HL-60 (cell line): ENCODE measurements around the gene OSBPL10.

Experiments used
- DNase-seq, 2 experiments: peaks; one replicate each; pipeline ENCODE4 v3.0.0-alpha.2; 2010 to 2020; ENCODE audit warnings: low read depth in 1 of 2, low spot score in 1 of 2
- H3K27ac ChIP-seq: fragments of 250-450 bp; sonication (Bioruptor Pico); replicated peaks from 2 replicates; pipeline ENCODE4 v1.5.1; 2020; ENCODE audit warnings: mild to moderate bottlenecking, moderate library complexity
- H3K27me3 ChIP-seq: fragments of 250-450 bp; sonication (Bioruptor Pico); 2 replicates; pipeline ENCODE4 v1.5.1; 2021; ENCODE audit warnings: mild to moderate bottlenecking, moderate library complexity; ENCODE audit not compliant: insufficient read depth, poor library complexity, severe bottlenecking
- H3K4me3 ChIP-seq: replicated peaks from 2 replicates; pipeline ENCODE4 v1.5.1; 2011; ENCODE audit warnings: mild to moderate bottlenecking, control low read depth, low read length; ENCODE audit not compliant: insufficient read depth
- GABPA ChIP-seq: IDR thresholded peaks from 2 replicates; pipeline ENCODE4 v1.6.1; 2012; ENCODE audit warnings: low read depth
- POLR2AphosphoS5 ChIP-seq: IDR thresholded peaks from 2 replicates; pipeline ENCODE4 v1.6.1; 2012; ENCODE audit warnings: low read depth
- SPI1 ChIP-seq: IDR thresholded peaks from 2 replicates; pipeline ENCODE4 v1.6.1; 2012; ENCODE audit warnings: low read depth, mild to moderate bottlenecking, borderline replicate concordance
- TF ChIP-seq, protein P1 (sequence below): IDR thresholded peaks from 2 replicates; pipeline ENCODE4 v1.6.1; 2012; ENCODE audit warnings: low read depth; ENCODE audit not compliant: insufficient replicate concordance
- TF ChIP-seq, protein P2 (sequence below): IDR thresholded peaks from one replicate; pipeline ENCODE4 v1.5.1; 2011; ENCODE audit warnings: low read length, control low read depth, inconsistent platforms; ENCODE audit not compliant: insufficient read depth

Gene OSBPL10

DNA sequence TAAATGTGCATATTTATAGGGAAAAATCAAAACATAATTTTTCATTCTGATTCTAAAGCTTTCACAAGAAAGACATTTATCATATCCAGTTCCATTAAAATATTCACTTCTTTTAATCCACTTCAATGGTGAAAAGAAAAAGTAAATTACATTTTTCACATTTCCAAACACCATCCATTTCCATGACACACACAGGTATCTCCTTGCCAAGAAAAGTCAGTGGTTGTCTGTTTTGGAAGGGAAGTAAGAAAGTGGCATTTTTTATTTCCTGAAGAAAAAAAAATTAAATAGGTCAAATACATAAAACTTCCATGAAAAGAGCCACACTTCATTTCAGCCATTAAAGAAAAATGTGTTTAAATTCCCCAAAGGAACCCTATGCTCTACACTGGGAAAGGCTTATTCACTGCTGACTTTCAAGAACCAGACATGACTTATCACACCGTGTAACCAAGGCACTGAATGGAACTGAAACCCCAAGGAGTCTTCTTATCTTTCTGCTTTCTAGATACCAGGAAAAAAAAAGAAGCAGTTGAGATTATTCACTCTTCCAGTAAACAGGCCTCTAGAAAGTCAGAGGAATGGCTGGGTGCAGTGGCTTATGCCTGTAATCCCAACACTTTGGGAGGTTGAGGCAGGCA, 44.5 kb downstream of the OSBPL10 start:
- TF ChIP-seq, protein P1, sequence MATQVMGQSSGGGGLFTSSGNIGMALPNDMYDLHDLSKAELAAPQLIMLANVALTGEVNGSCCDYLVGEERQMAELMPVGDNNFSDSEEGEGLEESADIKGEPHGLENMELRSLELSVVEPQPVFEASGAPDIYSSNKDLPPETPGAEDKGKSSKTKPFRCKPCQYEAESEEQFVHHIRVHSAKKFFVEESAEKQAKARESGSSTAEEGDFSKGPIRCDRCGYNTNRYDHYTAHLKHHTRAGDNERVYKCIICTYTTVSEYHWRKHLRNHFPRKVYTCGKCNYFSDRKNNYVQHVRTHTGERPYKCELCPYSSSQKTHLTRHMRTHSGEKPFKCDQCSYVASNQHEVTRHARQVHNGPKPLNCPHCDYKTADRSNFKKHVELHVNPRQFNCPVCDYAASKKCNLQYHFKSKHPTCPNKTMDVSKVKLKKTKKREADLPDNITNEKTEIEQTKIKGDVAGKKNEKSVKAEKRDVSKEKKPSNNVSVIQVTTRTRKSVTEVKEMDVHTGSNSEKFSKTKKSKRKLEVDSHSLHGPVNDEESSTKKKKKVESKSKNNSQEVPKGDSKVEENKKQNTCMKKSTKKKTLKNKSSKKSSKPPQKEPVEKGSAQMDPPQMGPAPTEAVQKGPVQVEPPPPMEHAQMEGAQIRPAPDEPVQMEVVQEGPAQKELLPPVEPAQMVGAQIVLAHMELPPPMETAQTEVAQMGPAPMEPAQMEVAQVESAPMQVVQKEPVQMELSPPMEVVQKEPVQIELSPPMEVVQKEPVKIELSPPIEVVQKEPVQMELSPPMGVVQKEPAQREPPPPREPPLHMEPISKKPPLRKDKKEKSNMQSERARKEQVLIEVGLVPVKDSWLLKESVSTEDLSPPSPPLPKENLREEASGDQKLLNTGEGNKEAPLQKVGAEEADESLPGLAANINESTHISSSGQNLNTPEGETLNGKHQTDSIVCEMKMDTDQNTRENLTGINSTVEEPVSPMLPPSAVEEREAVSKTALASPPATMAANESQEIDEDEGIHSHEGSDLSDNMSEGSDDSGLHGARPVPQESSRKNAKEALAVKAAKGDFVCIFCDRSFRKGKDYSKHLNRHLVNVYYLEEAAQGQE = no peak
- TF ChIP-seq SPI1 (no peak), POLR2AphosphoS5 (no peak), GABPA (no peak)
- TF ChIP-seq, protein P2, sequence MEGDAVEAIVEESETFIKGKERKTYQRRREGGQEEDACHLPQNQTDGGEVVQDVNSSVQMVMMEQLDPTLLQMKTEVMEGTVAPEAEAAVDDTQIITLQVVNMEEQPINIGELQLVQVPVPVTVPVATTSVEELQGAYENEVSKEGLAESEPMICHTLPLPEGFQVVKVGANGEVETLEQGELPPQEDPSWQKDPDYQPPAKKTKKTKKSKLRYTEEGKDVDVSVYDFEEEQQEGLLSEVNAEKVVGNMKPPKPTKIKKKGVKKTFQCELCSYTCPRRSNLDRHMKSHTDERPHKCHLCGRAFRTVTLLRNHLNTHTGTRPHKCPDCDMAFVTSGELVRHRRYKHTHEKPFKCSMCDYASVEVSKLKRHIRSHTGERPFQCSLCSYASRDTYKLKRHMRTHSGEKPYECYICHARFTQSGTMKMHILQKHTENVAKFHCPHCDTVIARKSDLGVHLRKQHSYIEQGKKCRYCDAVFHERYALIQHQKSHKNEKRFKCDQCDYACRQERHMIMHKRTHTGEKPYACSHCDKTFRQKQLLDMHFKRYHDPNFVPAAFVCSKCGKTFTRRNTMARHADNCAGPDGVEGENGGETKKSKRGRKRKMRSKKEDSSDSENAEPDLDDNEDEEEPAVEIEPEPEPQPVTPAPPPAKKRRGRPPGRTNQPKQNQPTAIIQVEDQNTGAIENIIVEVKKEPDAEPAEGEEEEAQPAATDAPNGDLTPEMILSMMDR = no peak
- Histone ChIP-seq H3K27ac (no peak overlapping the region), H3K27me3 (no peaks in the 10 kb centered on the region), H3K4me3 (no peak overlapping the region)
- no peak for DNase-seq

DNA sequence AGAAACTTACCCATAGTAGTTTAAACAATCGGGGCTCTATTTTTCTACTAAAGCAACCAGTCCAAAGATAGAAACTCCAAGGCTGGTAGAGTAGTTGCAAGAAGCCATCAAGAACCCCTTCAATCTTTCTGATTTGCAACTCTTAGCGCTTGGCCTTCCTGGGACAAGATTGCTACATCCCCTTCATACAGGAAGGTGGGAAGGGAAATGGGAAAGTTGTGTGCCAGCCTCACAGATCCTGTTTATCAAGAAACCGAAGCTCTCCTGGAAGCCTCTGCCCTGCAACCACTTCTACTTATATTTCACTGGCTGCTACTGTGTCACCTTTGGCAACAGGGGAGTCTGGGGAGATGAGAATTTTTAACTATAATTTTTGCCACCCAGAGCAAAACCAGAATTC, 46.2 kb downstream of the OSBPL10 start:
- Histone ChIP-seq H3K27me3 (no peaks in the 10 kb centered on the region), H3K4me3 (no peak overlapping the region), H3K27ac (no peak overlapping the region)
- DNase-seq = no peak
- TF ChIP-seq GABPA = no peak
- no peak for TF ChIP-seq POLR2AphosphoS5
- no peak for TF ChIP-seq SPI1
- TF ChIP-seq, protein P2 = no peak

DNA sequence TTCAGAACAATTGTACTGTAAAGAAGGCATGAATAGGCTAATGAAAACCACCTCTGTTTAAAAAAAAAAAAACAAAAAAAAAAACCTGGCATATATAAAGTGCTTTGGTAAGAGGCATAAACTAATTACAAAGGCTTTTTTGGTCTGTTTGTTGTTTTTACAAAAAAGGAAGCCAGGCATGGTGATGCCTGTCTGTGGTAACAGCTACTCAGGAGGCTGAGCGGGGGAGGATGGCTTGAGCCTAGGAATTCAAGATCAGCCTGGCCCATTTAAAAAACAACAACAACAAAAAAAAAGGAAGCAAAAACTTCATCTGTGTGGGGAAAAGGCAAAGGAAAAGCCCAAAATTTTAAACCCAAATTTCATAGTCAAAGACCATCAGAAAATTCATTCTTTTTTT, 47.0 kb downstream of the OSBPL10 start:
- H3K4me3 ChIP-seq = no peak overlapping the region
- no peaks in the 10 kb centered on the region for H3K27me3 ChIP-seq
- TF ChIP-seq GABPA (no peak), SPI1 (peak; percentile 58; the same call in 1 of the 2 replicates)
- DNase-seq = peak in 1 of 2 experiments; percentile 36
- no peak overlapping the region for H3K27ac ChIP-seq

DNA sequence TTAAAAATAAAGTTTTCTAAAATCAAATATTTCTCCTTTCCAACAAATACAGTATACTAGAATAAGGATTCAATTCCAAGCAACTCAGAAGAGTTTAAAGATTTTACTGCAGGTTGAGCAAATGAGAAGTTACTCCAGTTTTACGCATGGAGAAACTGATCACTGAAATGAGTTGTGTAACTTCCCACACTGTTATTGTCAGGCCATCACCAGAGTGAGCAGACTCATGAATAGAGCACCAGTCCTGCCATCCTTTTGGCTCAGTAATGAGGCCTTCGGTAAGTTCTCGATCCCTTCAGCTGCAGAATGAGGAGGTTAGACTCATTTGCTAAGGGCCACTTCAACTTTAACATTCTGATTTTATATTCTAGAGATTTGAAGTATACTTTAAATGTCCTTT, 48.1 kb downstream of the OSBPL10 start:
- TF ChIP-seq, protein P2 = no peak
- TF ChIP-seq SPI1 = no peak
- Histone ChIP-seq H3K27ac (no peak overlapping the region), H3K4me3 (no peak overlapping the region), H3K27me3 (no peaks in the 10 kb centered on the region)
- peak in 1 of 2 experiments; percentile 11 for DNase-seq

DNA sequence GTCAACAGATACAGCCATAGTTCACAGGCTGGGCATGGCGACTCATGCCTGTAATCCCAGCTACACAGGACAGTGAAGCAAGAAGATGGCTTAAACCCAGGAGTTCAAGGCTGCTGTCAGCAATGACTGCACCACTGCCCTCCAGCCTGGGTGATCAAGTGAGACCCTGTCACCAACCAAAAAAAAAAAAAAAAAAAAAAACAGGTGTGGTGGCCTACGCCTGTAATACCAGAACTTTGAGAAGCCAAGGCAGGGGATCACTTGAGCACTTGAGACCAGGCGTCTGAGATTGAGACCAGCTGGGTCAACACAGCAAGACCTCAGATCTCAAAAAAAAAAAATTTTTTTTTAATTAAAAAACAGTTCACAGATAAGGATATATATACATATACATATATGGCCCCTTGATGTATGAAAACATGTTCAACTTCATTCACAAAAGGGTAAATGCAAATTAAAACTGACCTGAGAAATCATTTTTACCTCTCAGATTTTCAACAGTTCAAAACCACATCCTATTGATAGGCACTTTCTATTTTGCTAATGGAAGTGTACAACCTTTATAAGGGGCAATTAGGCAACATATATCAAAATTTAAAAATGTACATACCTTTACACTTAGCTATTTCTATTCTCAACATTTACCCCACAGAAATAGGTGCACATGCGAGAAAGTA, 51.1 kb downstream of the OSBPL10 start:
- no peak for DNase-seq
- no peaks in the 10 kb centered on the region for H3K27me3 ChIP-seq
- no peak overlapping the region for H3K4me3 ChIP-seq
- H3K27ac ChIP-seq = no peak overlapping the region
- TF ChIP-seq SPI1 = no peak
- TF ChIP-seq, protein P2 = no peak
- TF ChIP-seq POLR2AphosphoS5 = no peak
- TF ChIP-seq, protein P1 = no peak
- TF ChIP-seq GABPA = no peak
